Brain microvascular endothelial cell (primary cell): ENCODE data around the gene SMIM5.

ENCODE experiments used
- DNase-seq: peaks from one replicate; pipeline ENCODE4 v3.0.0-alpha.2; 2020
- H3K27ac ChIP-seq: fragments of 250-450 bp; sonication (Bioruptor Pico); 2 replicates; pipeline ENCODE4 v1.5.1; 2020; ENCODE audit warnings: mild to moderate bottlenecking, moderate library complexity
- H3K27me3 ChIP-seq: fragments of 250-450 bp; sonication (Bioruptor Pico); replicated peaks from 2 replicates; pipeline ENCODE4 v1.5.1; 2020; ENCODE audit warnings: mild to moderate bottlenecking
- H3K36me3 ChIP-seq: fragments of 250-450 bp; sonication (Bioruptor Pico); replicated peaks from 2 replicates; pipeline ENCODE4 v1.5.1; 2020; ENCODE audit warnings: mild to moderate bottlenecking
- H3K4me3 ChIP-seq: 2 replicates; pipeline ENCODE4 v1.5.1; 2011; ENCODE audit warnings: low read depth, mild to moderate bottlenecking, control low read depth, low read length, moderate library complexity
- in situ Hi-C: cut with HindIII; loops from 2 replicates; pipeline ENCODE4 v1.10.0; 2017; ENCODE audit warnings: low sequenced_read_pairs, low pct_ligation_motif_present
- TF ChIP-seq, protein P1 (sequence below): IDR thresholded peaks from 2 replicates; pipeline ENCODE4 v1.5.1; 2011; ENCODE audit warnings: low read depth, mild to moderate bottlenecking, moderate library complexity, low read length, control low read depth, inconsistent platforms; ENCODE audit errors: missing control alignments

The SMIM5 gene

DNA sequence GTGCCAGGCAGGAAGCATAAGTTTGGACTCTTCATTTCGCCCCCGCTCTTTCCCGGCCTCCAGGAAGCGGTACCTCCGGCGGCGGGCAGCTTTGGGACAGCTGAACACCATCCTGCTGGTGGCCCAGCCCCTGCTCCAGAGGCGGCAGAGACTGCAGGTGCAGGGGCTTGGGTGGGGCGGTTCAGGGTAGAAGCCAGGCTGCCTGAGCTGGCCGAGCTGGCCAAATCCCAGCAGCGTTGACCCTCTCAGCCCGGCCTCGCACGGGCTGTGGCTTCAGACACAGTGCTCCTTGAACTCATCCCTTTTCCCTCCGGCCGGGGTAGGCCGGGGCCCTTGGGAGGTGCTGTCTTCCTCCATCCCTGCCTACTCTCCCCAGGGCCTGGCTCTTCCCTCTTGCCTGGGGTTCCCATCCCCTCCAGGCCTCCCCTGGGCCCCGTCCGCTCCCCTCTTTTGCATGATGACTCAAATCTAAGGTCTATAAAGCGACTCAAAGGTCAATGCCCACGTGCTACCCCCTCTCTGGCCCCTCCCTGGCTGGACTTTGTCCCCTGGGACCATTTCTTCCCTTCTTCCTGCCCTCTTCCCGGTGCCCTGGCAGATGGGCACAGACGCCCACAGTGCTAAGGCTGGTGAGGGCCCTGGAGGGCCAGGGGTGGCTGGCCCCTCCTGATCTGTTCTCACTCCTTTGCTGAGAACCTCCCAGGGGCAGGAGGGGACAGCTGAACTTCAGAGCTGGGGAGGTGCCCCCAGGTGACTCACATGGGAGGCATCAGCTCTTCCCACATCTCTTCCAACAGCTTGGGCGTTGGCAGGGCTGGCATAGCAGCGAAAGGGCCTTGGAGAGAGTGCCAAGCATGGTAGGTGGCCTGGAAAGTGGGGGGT, 22.9 kb upstream of the SMIM5 start:
- Histone ChIP-seq H3K27ac (no peak overlapping the region), H3K36me3 (no peaks in the 10 kb centered on the region), H3K27me3 (no peaks in the 10 kb centered on the region), H3K4me3 (no peak overlapping the region)
- in situ Hi-C loops, result no loop called here
- DNase-seq, result no peak
- TF ChIP-seq, protein P1, sequence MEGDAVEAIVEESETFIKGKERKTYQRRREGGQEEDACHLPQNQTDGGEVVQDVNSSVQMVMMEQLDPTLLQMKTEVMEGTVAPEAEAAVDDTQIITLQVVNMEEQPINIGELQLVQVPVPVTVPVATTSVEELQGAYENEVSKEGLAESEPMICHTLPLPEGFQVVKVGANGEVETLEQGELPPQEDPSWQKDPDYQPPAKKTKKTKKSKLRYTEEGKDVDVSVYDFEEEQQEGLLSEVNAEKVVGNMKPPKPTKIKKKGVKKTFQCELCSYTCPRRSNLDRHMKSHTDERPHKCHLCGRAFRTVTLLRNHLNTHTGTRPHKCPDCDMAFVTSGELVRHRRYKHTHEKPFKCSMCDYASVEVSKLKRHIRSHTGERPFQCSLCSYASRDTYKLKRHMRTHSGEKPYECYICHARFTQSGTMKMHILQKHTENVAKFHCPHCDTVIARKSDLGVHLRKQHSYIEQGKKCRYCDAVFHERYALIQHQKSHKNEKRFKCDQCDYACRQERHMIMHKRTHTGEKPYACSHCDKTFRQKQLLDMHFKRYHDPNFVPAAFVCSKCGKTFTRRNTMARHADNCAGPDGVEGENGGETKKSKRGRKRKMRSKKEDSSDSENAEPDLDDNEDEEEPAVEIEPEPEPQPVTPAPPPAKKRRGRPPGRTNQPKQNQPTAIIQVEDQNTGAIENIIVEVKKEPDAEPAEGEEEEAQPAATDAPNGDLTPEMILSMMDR, result no peak

GRCh38 chr17:75611851-75612429, 21.3 kb upstream of the SMIM5 start:
- no peaks in the 10 kb centered on the region for H3K27me3 ChIP-seq
- no peaks in the 10 kb centered on the region for H3K36me3 ChIP-seq
- H3K4me3 ChIP-seq, result no peak overlapping the region
- DNase-seq, result no peak
- in situ Hi-C loops, result no loop called here
- H3K27ac ChIP-seq, result no peak overlapping the region
- TF ChIP-seq, protein P1, result no peak

GRCh38 chr17:75612906-75613626, 20.2 kb upstream of the SMIM5 start:
- Histone ChIP-seq H3K4me3 (no peak overlapping the region), H3K27ac (no peak overlapping the region), H3K36me3 (no peaks in the 10 kb centered on the region), H3K27me3 (no peaks in the 10 kb centered on the region)
- no peak for DNase-seq
- in situ Hi-C loops, result no loop called here
- TF ChIP-seq, protein P1, result no peak

- Histone ChIP-seq H3K27ac (no peak overlapping the region), H3K36me3 (no peaks in the 10 kb centered on the region), H3K4me3 (no peak overlapping the region), H3K27me3 (no peaks in the 10 kb centered on the region)
- no peak for DNase-seq
- TF ChIP-seq, protein P1, result peak; percentile 30
- in situ Hi-C loops, result no loop called here
Measured at GRCh38 chr17:75614006-75614405, 19.2 kb upstream of the SMIM5 start.

GRCh38 chr17:75614556-75615270, 18.5 kb upstream of the SMIM5 start:
- H3K27me3 ChIP-seq, result no peaks in the 10 kb centered on the region
- H3K36me3 ChIP-seq, result no peaks in the 10 kb centered on the region
- DNase-seq, result no peak
- H3K27ac ChIP-seq, result no peak overlapping the region
- in situ Hi-C loops, result no loop called here
- no peak overlapping the region for H3K4me3 ChIP-seq
- TF ChIP-seq, protein P1, result no peak
